ENCODE measurements around the gene KCNAB2. TPM values are rescaled to one million over a fixed set of nuclear protein-coding genes. Genes with fewer than 3 reads are reported as not detected.

Gene KCNAB2
- polyA plus RNA-seq, 3 donors: 3.1 to 5.3 (median 4.1) TPM

DNA sequence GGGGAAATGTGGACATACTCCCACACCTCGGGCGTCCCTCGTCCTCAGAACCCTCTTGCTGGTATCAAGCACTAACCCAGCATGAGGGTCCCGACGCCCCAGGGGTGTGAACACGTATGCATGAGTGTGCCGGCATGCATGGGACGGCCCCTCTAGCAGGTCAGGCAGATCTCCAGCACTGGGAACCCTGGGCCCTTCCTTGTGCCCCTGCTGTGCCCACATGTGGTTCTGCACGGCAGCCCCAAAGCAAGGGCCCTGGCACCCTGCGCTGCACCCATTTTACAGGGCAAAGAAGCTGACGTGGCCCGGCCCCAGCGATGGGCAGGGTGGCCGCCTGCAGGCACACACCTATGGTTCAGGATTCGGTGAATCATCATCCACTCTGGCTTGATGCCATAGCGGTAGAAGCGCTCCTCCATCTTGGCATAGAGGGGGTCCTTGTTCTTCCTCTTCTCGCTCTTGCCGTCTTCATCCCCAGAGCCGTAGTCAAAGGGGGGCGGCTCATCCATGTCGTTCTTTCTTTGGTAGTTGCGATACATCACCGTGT, 100.2 kb downstream of the KCNAB2 start:
- DNase-seq: no peak

DNA sequence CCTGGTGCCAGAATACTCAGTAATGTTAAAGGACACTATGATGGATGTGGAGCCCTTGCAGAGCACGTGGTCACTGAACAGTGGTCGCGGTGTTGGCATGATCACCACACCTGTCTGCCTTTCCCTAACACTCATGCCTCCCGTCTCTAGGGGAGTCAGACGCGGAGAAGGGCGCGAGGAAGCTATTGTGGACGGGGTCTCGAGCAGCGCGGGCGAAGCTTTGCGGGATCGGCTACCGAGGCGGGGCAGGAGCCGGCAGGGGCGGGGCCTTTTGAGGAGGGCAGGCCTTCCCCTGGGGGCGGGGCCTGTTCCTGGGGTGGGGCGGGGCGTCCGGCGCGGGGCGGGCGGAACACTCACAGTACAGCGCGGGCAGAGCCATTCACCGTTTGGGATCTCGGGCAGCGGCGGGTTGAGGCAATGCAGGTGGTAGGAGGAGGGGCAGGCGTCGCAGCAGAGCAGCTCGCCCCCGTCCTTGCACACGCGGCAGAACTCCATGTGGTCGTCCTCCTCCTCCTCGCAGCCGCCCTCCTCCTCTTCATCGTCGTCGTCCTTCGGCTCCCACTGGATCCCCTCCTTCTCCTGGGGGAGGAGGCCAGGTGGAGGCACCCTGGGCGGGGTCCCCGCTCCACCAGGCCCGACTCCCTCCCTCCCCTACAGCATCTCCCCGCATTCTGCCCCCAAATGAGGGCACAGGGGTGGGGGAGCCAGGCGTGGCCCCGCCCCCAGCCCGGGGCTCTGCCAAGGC, 103.0 kb downstream of the KCNAB2 start:
- DNase-seq: no peak

DNA sequence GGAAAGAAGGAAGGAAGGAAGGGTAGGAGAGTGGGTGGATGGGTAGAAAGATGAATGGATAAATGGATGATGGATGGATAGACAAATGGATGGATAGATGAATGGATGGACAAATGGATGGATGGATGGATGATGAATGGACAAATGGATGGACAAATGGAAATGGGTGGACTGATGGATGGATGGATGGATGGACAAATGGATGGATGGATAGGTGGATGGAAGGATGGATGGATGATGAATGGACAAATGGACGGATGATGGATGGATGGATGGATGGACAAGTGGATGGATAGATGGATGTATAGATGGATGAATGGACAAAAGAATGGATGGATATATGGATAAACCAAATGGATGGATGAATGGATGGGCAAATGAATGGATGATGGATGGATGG, 103.9 kb downstream of the KCNAB2 start:
- DNase-seq: no peak

DNA sequence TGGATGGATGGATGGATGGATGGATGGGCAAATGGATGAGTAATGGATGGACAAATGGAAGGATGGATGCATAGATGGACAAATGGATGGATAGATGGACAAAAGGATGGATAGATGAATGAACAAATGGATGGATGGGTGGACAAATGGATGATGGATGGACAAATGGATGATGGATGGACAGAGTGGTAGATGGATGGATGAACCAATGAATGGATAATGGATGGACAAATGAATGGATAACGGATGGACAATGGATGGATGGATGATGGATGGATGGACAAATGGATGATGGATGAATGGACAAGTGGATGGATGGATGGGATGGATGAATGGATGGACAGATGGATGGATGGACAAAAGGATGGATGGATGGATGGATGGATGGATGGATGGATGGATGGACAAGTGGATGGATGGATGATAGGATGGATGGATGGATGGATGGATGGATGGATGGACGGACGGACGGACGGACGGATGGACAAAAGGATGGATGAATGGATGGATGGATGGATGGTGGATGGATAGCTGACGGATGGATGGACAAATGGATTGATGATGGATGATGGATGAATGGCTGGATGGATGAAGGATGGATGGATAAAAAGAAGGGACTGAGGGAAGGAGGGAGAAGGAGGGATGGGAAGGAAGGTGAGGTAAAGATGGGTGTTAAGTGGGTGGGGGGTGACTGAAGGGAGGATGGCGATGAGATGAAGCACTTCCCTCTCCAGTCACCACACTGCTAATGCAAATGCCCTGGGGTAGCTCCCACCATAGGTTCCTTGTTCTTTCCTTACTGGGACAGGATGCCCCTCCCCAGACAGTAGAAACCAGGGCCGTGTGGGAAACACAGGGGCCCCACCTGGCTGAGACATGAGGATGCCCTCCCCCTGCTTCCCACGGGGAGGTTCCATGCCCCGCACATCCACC, 104.6 kb downstream of the KCNAB2 start:
- DNase-seq: no peak

Other genes with a start within 250 kb of the KCNAB2 start
- 10 to 100 TPM; 12.9 to 17.6 (median 14.4) TPM for gene NPHP4, start 53.5 kb upstream of the KCNAB2 start, polyA plus RNA-seq (ENCODE audit: insufficient read length in 3 of 3)
- under 1 TPM; 0.30 to 0.78 (median 0.41) TPM for gene CHD5, start 134.4 kb downstream of the KCNAB2 start, polyA plus RNA-seq (ENCODE audit: insufficient read length in 3 of 3)
- 100 to 1,000 TPM; 506 to 557 (median 512) TPM for gene RPL22, start 153.7 kb downstream of the KCNAB2 start, polyA plus RNA-seq (ENCODE audit: insufficient read length in 3 of 3)
- 10 to 100 TPM; 19.5 to 40.4 (median 39.7) TPM for gene RNF207, start 160.2 kb downstream of the KCNAB2 start, polyA plus RNA-seq (ENCODE audit: insufficient read length in 3 of 3)
- gene ICMT, start 190.1 kb downstream of the KCNAB2 start, polyA plus RNA-seq (ENCODE audit: insufficient read length in 3 of 3): 10 to 100 TPM; 55.5 to 63.4 (median 58.7) TPM
- gene HES3, start 198.3 kb downstream of the KCNAB2 start, polyA plus RNA-seq (ENCODE audit: insufficient read length in 3 of 3): not detected
- 1 to 10 TPM; 6.7 to 9.4 (median 7.0) TPM for gene GPR153, start 215.2 kb downstream of the KCNAB2 start, polyA plus RNA-seq (ENCODE audit: insufficient read length in 3 of 3)

Data from renal pelvis (tissue), 4 donors.